CD4-positive, alpha-beta T cell treated with Interleukin-6 for 4 hours (primary cell): ENCODE results near the gene PLA2G4F.
"Not testable (repeated sequence)": the region's sequence is repeated elsewhere in the genome, so short reads cannot be mapped to it uniquely, and the experiment has no call there.

Experiments
- DNase-seq: peaks from one replicate; pipeline ENCODE4 v3.0.0-alpha.2; 2020; ENCODE audit warnings: mixed read lengths

The PLA2G4F gene

GRCh38 chr15:42092398-42093318 is 63.8 kb downstream of the PLA2G4F start:
- no peak for DNase-seq

GRCh38 chr15:42091753-42092397 is 64.6 kb downstream of the PLA2G4F start:
- DNase-seq, result not testable (repeated sequence)

- no peak for DNase-seq
Measured at GRCh38 chr15:42090781-42091180, 65.7 kb downstream of the PLA2G4F start.

- DNase-seq, result no peak
Measured at GRCh38 chr15:42090370-42090769, 66.1 kb downstream of the PLA2G4F start.

- DNase-seq, result no peak
Measured at GRCh38 chr15:42089942-42090341, 66.5 kb downstream of the PLA2G4F start.
